PC-3 (cell line): ENCODE measurements around the gene ABTB2. TPM values are rescaled to one million over a fixed set of nuclear protein-coding genes. Genes with fewer than 3 reads are reported as not detected.

Experiments used
- ATAC-seq: fragments of 200-7000 bp; cut with Tn5 transposase; 2 replicates; pipeline ENCODE4 v1.9.1; 2020; ENCODE audit warnings: mild to moderate bottlenecking, moderate library complexity
- BruUV-seq: library from RNA; stranded (reverse); fragments of 400-500 nt; replicated peaks from 2 replicates; lab custom pipeline; 2021; lab: Mats Ljungman, UMichigan
- CTCF ChIA-PET: fragments of 300-600 bp; sonication (Branson Sonifier 250); formaldehyde crosslinking; loops from one replicate; lab custom pipeline; 2022; ENCODE audit warnings: antibody characterized with exemption; lab: Charles Lee
- POLR2A ChIA-PET: fragments of 300-600 bp; sonication (Branson Sonifier 250); formaldehyde crosslinking; loops from one replicate; lab custom pipeline; 2022; ENCODE audit warnings: antibody characterized with exemption; ENCODE audit not compliant: unreplicated experiment; lab: Charles Lee
- DNase-seq: peaks from one replicate; pipeline ENCODE4 v3.0.0-alpha.2; 2015
- H2AFZ ChIP-seq: fragments of 300-600 bp; sonication (generic); 2 replicates; pipeline ENCODE4 v1.6.0; 2016; ENCODE audit warnings: antibody characterized with exemption, low read length
- H3F3A ChIP-seq: fragments of 300-600 bp; sonication (generic); one replicate; pipeline ENCODE4 v1.6.0; 2017; ENCODE audit warnings: antibody characterized with exemption, low read length, control low read depth, mild to moderate bottlenecking; ENCODE audit not compliant: unreplicated experiment
- H3K27ac ChIP-seq: fragments of 300-600 bp; sonication (generic); 2 replicates; pipeline ENCODE4 v1.5.1; 2016; ENCODE audit warnings: mild to moderate bottlenecking, low read length
- H3K27me3 ChIP-seq: fragments of 300-600 bp; sonication (generic); 2 replicates; pipeline ENCODE4 v1.6.1; 2016; ENCODE audit warnings: low read length, mixed read lengths
- H3K36me3 ChIP-seq: fragments of 300-600 bp; sonication (generic); 2 replicates; pipeline ENCODE4 v1.6.1; 2016; ENCODE audit warnings: low read depth, mixed run types, low read length, mixed read lengths
- H3K4me1 ChIP-seq: fragments of 300-600 bp; sonication (generic); 2 replicates; pipeline ENCODE4 v1.5.1; 2016; ENCODE audit warnings: low read length; ENCODE audit not compliant: insufficient read depth
- H3K4me2 ChIP-seq: fragments of 300-600 bp; sonication (generic); 2 replicates; pipeline ENCODE4 v1.6.0; 2016; ENCODE audit warnings: low read length
- H3K4me3 ChIP-seq: fragments of 300-600 bp; sonication (generic); 2 replicates; pipeline ENCODE4 v1.5.1; 2016; ENCODE audit warnings: mild to moderate bottlenecking, low read length, mixed read lengths
- H3K79me2 ChIP-seq: fragments of 300-600 bp; sonication (generic); 2 replicates; pipeline ENCODE4 v1.6.1; 2017; ENCODE audit warnings: low read length, mixed read lengths
- H3K9ac ChIP-seq: fragments of 300-600 bp; sonication (generic); 2 replicates; pipeline ENCODE4 v1.6.0; 2016; ENCODE audit warnings: mild to moderate bottlenecking, low read length
- H3K9me2 ChIP-seq: fragments of 300-600 bp; sonication (generic); replicated peaks from 2 replicates; pipeline ENCODE4 v1.6.1; 2016; ENCODE audit warnings: mixed run types, low read length, mixed read lengths
- H3K9me3 ChIP-seq: fragments of 300-600 bp; sonication (generic); 2 replicates; pipeline ENCODE4 v1.6.1; 2016; ENCODE audit warnings: low read length, mixed read lengths
- H4K20me1 ChIP-seq: fragments of 300-600 bp; sonication (generic); 2 replicates; pipeline ENCODE4 v1.6.1; 2016; ENCODE audit warnings: low read length, mixed read lengths
- CTCF ChIP-seq: fragments of 300-600 bp; sonication (generic); conservative IDR thresholded peaks from 2 replicates; pipeline ENCODE4 v1.5.1; 2017; ENCODE audit warnings: antibody characterized with exemption, low read depth, mild to moderate bottlenecking, low read length
- EZH2 ChIP-seq: fragments of 300-600 bp; sonication (generic); IDR thresholded peaks from one replicate; pipeline ENCODE4 v1.6.1; 2017; ENCODE audit warnings: antibody characterized with exemption, mild to moderate bottlenecking, low read length; ENCODE audit not compliant: unreplicated experiment
- EZH2phosphoT487 ChIP-seq: fragments of 300-600 bp; sonication (generic); IDR thresholded peaks from 2 replicates; pipeline ENCODE4 v1.6.1; 2018; ENCODE audit warnings: mild to moderate bottlenecking, antibody characterized with exemption, low read length, borderline replicate concordance
- intact Hi-C: fragments of 100-400 bp; cut with micrococcal nuclease; formaldehyde crosslinking; loops from 2 replicates; pipeline ENCODE4 v1.9.0; 2023
- total RNA-seq: library from RNA; depleted of rRNA; stranded (reverse); fragments of >200 nt; gene quantifications from 2 replicates; pipeline ENCODE4 v1.2.3, GENCODE V29; 2014

ABTB2 gene
- total RNA-seq, 1 experiment from 2014 or later: 5.2 TPM

GRCh38 chr11:34146411-34146810 is 211.4 kb downstream of the ABTB2 start:
- Histone ChIP-seq H3K9me3 (no peaks in the 10 kb centered on the region), H2AFZ (no peak overlapping the region), H3K4me2 (no peak overlapping the region), H3K36me3 (peaks cover 47% of the 10 kb centered on the region), H3K9me2 (no peaks in the 10 kb centered on the region), H3K27me3 (no peaks in the 10 kb centered on the region), H3F3A (no peaks in the 10 kb centered on the region), H3K27ac (no peak overlapping the region), H3K9ac (no peak overlapping the region), H3K4me3 (no peak overlapping the region), H3K79me2 (no peaks in the 10 kb centered on the region), H3K4me1 (no peaks in the 10 kb centered on the region), H4K20me1 (no peaks in the 10 kb centered on the region)
- DNase-seq (no peak), ATAC-seq (no peak)
- BruUV-seq: TSS peak; percentile 45
- intact Hi-C loops: no loop called here
- CTCF ChIA-PET: no interaction called here
- POLR2A ChIA-PET: no interaction called here
- TF ChIP-seq EZH2phosphoT487: no peak
- TF ChIP-seq CTCF: no peak
- TF ChIP-seq EZH2: no peak

DNA sequence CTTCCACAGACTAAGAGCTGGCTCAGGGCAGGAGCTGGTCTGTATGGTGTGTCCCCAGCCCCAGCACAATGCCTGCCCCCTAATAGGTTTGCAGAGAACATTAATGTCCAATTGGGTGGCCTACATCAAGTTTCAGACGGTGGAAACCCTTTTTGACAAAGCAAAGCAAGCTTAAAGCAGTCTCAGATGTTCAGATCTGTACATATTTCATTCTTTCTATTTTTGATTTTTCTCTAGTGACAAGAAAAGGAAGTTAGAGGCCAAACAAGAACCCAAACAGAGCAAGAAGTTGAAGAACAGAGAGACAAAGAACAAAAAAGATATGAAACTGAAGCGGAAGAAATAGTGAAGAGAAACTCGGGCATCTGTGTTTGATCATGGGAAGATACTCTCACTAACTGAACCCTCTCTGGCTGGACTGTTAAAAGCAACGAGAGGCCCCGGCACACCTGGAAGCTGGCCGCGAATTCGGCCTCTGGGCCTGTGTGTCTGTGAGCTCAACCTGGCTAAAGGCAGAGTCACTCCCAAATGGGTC is 211.9 kb downstream of the ABTB2 start:
- TF ChIP-seq EZH2phosphoT487 (no peak), EZH2 (no peak), CTCF (no peak)
- Histone ChIP-seq H3K27ac (no peak overlapping the region), H3K9me2 (no peaks in the 10 kb centered on the region), H3K27me3 (no peaks in the 10 kb centered on the region), H3K9me3 (no peaks in the 10 kb centered on the region), H3K4me1 (no peaks in the 10 kb centered on the region), H3K79me2 (no peaks in the 10 kb centered on the region), H3K36me3 (peaks cover 50% of the 10 kb centered on the region), H3K9ac (no peak overlapping the region), H3K4me3 (no peak overlapping the region), H4K20me1 (no peaks in the 10 kb centered on the region), H3K4me2 (no peak overlapping the region), H3F3A (no peaks in the 10 kb centered on the region), H2AFZ (no peak overlapping the region)
- no peak for ATAC-seq
- CTCF ChIA-PET: no interaction called here
- BruUV-seq: no TSS peak
- no peak for DNase-seq
- POLR2A ChIA-PET: no interaction called here
- intact Hi-C loops: no loop called here

GRCh38 chr11:34145073-34145472 is 212.7 kb downstream of the ABTB2 start:
- no peak overlapping the region for H3K27ac ChIP-seq
- no peak overlapping the region for H3K9ac ChIP-seq
- H3F3A ChIP-seq: no peaks in the 10 kb centered on the region
- TF ChIP-seq EZH2: no peak
- TF ChIP-seq CTCF: no peak
- no peak for TF ChIP-seq EZH2phosphoT487
- intact Hi-C loops: no loop called here
- no peak overlapping the region for H2AFZ ChIP-seq
- ChIA-PET POLR2A (interaction anchor here (0.6 kb wide), 1 partner anchor 40 kb away, joined by 3 read pairs; no protein-coding TSS in a partner anchor), CTCF (no interaction called here)
- no peak for DNase-seq
- H3K79me2 ChIP-seq: no peaks in the 10 kb centered on the region
- no peak overlapping the region for H3K4me2 ChIP-seq
- H3K4me1 ChIP-seq: no peaks in the 10 kb centered on the region
- H3K36me3 ChIP-seq: peaks cover 50% of the 10 kb centered on the region
- ATAC-seq: no peak
- H3K9me2 ChIP-seq: no peaks in the 10 kb centered on the region
- no peaks in the 10 kb centered on the region for H3K9me3 ChIP-seq
- H4K20me1 ChIP-seq: no peaks in the 10 kb centered on the region
- BruUV-seq: no TSS peak
- H3K4me3 ChIP-seq: no peak overlapping the region
- H3K27me3 ChIP-seq: no peaks in the 10 kb centered on the region
